DOHH2 (cell line): ENCODE results near the gene GPR62.
"Not testable (repeated sequence)": the region's sequence is repeated elsewhere in the genome, so short reads cannot be mapped to it uniquely, and the experiment has no call there.

Experiments used
- H3F3A ChIP-seq: fragments of 200-600 bp; sonication (generic), shearing (Covaris generic); 2 replicates; pipeline ENCODE4 v1.6.0; 2016; ENCODE audit warnings: antibody characterized with exemption, mild to moderate bottlenecking; ENCODE audit not compliant: control insufficient read depth, insufficient read depth
- H3K27ac ChIP-seq: fragments of 200-600 bp; sonication (generic); 2 replicates; pipeline ENCODE4 v1.5.1; 2014; ENCODE audit warnings: low read depth, mild to moderate bottlenecking, low read length, moderate library complexity
- H3K27me3 ChIP-seq: fragments of 200-600 bp; sonication (generic); 2 replicates; pipeline ENCODE4 v1.6.1; 2014; ENCODE audit warnings: mild to moderate bottlenecking, low read length, mixed read lengths; ENCODE audit not compliant: control insufficient read depth
- H3K36me3 ChIP-seq: fragments of 200-600 bp; sonication (generic); 2 replicates; pipeline ENCODE4 v1.6.1; 2014; ENCODE audit warnings: mild to moderate bottlenecking, low read length, moderate library complexity, mixed read lengths; ENCODE audit not compliant: control insufficient read depth
- H3K4me1 ChIP-seq: fragments of 200-600 bp; sonication (generic); 2 replicates; pipeline ENCODE4 v1.6.1; 2014; ENCODE audit warnings: mild to moderate bottlenecking, low read length, mixed read lengths; ENCODE audit not compliant: control insufficient read depth
- H3K4me2 ChIP-seq: fragments of 200-600 bp; sonication (generic); 2 replicates; pipeline ENCODE4 v1.6.0; 2014; ENCODE audit warnings: mild to moderate bottlenecking, low read length, moderate library complexity
- H3K4me3 ChIP-seq: fragments of 200-600 bp; sonication (generic); 2 replicates; pipeline ENCODE4 v1.5.1; 2014; ENCODE audit warnings: mild to moderate bottlenecking, low read length, mixed read lengths
- H3K79me2 ChIP-seq: fragments of 200-600 bp; sonication (generic); 2 replicates; pipeline ENCODE4 v1.6.1; 2014; ENCODE audit warnings: mild to moderate bottlenecking, low read length, mixed read lengths; ENCODE audit not compliant: control insufficient read depth
- H3K9me2 ChIP-seq: fragments of 200-600 bp; sonication (generic); replicated peaks from 2 replicates; pipeline ENCODE4 v1.6.1; 2014; ENCODE audit warnings: mild to moderate bottlenecking, low read length, mixed read lengths; ENCODE audit not compliant: control insufficient read depth
- H3K9me3 ChIP-seq: fragments of 200-600 bp; sonication (generic); 2 replicates; pipeline ENCODE4 v1.6.1; 2014; ENCODE audit warnings: antibody characterized with exemption, low read length, mixed read lengths; ENCODE audit not compliant: control insufficient read depth, insufficient read depth
- H4K20me1 ChIP-seq: fragments of 200-600 bp; sonication (generic); 2 replicates; pipeline ENCODE4 v1.6.0; 2014; ENCODE audit warnings: low read depth, mild to moderate bottlenecking, antibody characterized with exemption, low read length, moderate library complexity; ENCODE audit not compliant: control insufficient read depth, insufficient read depth
- CTCF ChIP-seq: fragments of 200-600 bp; sonication (generic); IDR thresholded peaks from one replicate; pipeline ENCODE4 v1.5.1; 2014; ENCODE audit warnings: antibody characterized with exemption, mild to moderate bottlenecking, low read depth, low read length; ENCODE audit not compliant: poor library complexity, severe bottlenecking
- EZH2phosphoT487 ChIP-seq: fragments of 200-600 bp; sonication (generic); IDR thresholded peaks from 2 replicates; pipeline ENCODE4 v1.6.1; 2017; ENCODE audit warnings: borderline replicate concordance, mild to moderate bottlenecking, antibody characterized with exemption, low read length, moderate library complexity, mixed read lengths

GPR62 gene

GRCh38 chr3:51992017-51992682 lies 37.0 kb downstream of the GPR62 start:
- H3F3A ChIP-seq, result peaks cover 53% of the 10 kb centered on the region

DNA sequence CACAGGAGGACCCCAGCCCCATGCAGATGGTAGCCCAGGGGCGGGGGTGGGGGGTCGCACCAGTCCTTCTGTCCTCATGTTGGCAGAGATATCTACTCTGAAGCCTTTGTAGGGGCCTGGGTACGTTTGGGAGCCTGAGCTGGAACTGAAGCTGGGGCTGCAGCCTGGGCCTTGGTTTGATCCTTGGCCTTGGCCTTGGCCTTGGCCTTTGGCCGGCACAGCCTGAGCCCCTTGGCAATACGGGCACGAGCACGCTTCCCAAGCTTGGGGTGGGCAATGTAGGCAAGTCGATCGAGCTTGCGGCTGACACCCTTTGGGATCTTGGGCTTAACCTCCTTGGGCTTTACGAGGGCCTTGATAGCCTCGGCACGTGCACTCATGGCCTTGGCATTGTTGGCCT lies 38.5 kb downstream of the GPR62 start:
- H3K4me2 ChIP-seq, result peak overlapping the region; percentile 93
- not testable (repeated sequence) for H3K27ac ChIP-seq, H3K9me3 ChIP-seq, H4K20me1 ChIP-seq, H3K27me3 ChIP-seq, H3K9me2 ChIP-seq
- H3K36me3 ChIP-seq, result peaks cover 44% of the 10 kb centered on the region
- H3K79me2 ChIP-seq, result peaks cover 24% of the 10 kb centered on the region
- H3K4me3 ChIP-seq, result peak overlapping the region; percentile 99
- peaks cover 52% of the 10 kb centered on the region for H3F3A ChIP-seq
- H3K4me1 ChIP-seq, result peaks cover 38% of the 10 kb centered on the region

More at GRCh38 chr3:51992017-51992682, 37.0 kb downstream of the GPR62 start:
- 0 out of 2 replicates have a peak overlapping the region, but pooled peaks have one; percentile 1 for H3K4me3 ChIP-seq
- peak overlapping the region; percentile 58 for H3K27ac ChIP-seq
- no peaks in the 10 kb centered on the region for H3K9me2 ChIP-seq
- TF ChIP-seq CTCF (no peak), EZH2phosphoT487 (no peak)
- peaks cover 44% of the 10 kb centered on the region for H3K36me3 ChIP-seq
- H3K4me1 ChIP-seq, result peaks cover 38% of the 10 kb centered on the region
- peaks cover 24% of the 10 kb centered on the region for H3K79me2 ChIP-seq
- H3K27me3 ChIP-seq, result no peaks in the 10 kb centered on the region; the same call in 1 of the 2 replicates
- peaks cover 5% of the 10 kb centered on the region; the same call in 1 of the 2 replicates for H4K20me1 ChIP-seq
- no peaks in the 10 kb centered on the region for H3K9me3 ChIP-seq
- H3K4me2 ChIP-seq, result peak overlapping the region; percentile 25

DNA sequence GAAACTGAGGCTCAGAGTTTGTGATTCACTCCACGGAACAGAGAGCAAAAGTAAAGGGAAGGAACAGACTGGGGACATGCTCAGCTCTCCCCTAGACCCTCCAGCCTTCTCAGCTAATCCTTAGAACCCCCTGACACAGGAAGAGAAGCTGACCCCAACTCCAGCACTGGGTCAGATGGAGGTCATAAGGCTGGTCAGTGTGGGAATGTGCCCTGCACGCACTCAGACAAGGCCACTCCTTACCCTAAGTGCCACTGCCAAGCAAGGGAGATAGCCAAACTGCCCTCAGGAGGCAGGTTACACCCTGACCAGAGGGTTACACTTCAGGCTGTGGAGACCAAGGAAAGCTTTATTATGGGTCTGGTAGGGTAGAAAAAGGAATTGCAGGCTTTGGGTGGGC lies 39.3 kb downstream of the GPR62 start:
- Histone ChIP-seq H3K4me2 (peak overlapping the region; percentile 93), H3K4me3 (peak overlapping the region; percentile 99), H3K79me2 (peaks cover 24% of the 10 kb centered on the region), H3K36me3 (peaks cover 44% of the 10 kb centered on the region), H3K27me3 (peaks cover 5% of the 10 kb centered on the region; the same call in 1 of the 2 replicates), H3K27ac (peak overlapping the region; percentile 76), H4K20me1 (peaks cover 5% of the 10 kb centered on the region; the same call in 1 of the 2 replicates), H3K9me2 (no peaks in the 10 kb centered on the region), H3K4me1 (peaks cover 38% of the 10 kb centered on the region), H3F3A (peaks cover 43% of the 10 kb centered on the region), H3K9me3 (no peaks in the 10 kb centered on the region)
- no peak for TF ChIP-seq CTCF
- no peak for TF ChIP-seq EZH2phosphoT487
